Stimulated activated effector memory CD8-positive, alpha-beta T cell treated with anti-CD3 and anti-CD28 coated beads, Interleukin-12 subunit alpha, Interleukin-12 subunit beta, amount 100 ng/mL, for 72 hours (primary cell): ENCODE data around the gene ESYT3.
A peak's percentile ranks its signal among the peaks of the same experiment; 100 is the strongest.

ENCODE experiments used
- ATAC-seq: fragments of 150-1000 bp; cut with Tn5 transposase; 2 replicates; pipeline ENCODE4 v1.10.0; 2021
- DNase-seq, 2 donors: peaks; one replicate each; pipeline ENCODE4 v3.0.0; 2021 to 2022; ENCODE audit warnings: low spot score in 2 of 2
- H3K27ac Mint-ChIP-seq: one replicate; pipeline ENCODE4 v1.8.0; 2022; ENCODE audit warnings: mild to moderate bottlenecking, mixed read lengths
- H3K36me3 Mint-ChIP-seq: one replicate; pipeline ENCODE4 v1.8.0; 2022; ENCODE audit warnings: mild to moderate bottlenecking, mixed read lengths
- H3K4me1 Mint-ChIP-seq: one replicate; pipeline ENCODE4 v1.8.0; 2022; ENCODE audit warnings: mixed read lengths
- H3K4me3 Mint-ChIP-seq: one replicate; pipeline ENCODE4 v1.8.0; 2022; ENCODE audit warnings: mild to moderate bottlenecking, mixed read lengths
- H3K9me3 Mint-ChIP-seq: one replicate; pipeline ENCODE4 v1.8.0; 2022; ENCODE audit warnings: mixed read lengths

ESYT3 gene

DNA sequence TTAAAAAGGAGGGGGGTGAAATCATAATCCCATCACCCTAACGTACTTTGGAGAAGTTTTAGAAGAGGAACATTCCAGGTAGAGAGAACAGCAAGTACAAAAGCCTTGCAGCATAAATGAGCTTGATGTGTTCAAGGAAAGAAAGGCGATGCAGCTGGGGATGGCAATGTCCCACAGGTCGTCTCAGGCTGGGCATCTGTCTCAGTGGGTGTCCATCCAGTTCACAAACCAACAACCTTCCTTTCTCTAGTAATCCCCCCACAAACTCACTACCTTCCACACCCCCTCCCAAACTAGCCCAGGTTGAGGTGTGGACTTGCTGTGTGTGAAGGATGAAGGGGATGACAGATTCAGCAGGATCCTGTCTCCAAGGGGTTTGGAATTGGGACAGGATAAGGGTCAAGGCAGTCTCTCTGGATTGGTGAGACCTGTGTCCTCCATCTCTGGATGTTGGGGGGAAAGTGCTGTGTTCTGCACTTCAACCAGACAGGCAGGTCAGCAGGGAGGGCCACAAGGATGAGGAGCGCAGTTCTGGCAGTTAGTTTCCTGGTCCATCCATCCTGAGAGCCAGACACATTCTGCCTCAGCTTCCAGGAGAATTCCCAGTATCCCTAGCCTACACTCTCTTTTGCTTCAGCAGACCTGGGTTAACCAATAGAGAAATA is 1.7 kb upstream of the ESYT3 start:
- Mint-ChIP-seq H3K36me3 (no peaks in the 10 kb centered on the region), H3K4me3 (peak overlapping the region; percentile 62), H3K9me3 (no peaks in the 10 kb centered on the region), H3K4me1 (peaks cover 12% of the 10 kb centered on the region), H3K27ac (no peak overlapping the region)
- ATAC-seq (no peak), DNase-seq (no peak)

- DNase-seq, result no peak
- peaks cover 12% of the 10 kb centered on the region for H3K4me1 Mint-ChIP-seq
- no peak for ATAC-seq
- peak overlapping the region; percentile 62 for H3K4me3 Mint-ChIP-seq
- H3K27ac Mint-ChIP-seq, result no peak overlapping the region
- no peaks in the 10 kb centered on the region for H3K9me3 Mint-ChIP-seq
- no peaks in the 10 kb centered on the region for H3K36me3 Mint-ChIP-seq
Measured at GRCh38 chr3:138433892-138434275, 532 bp upstream of the ESYT3 start.

DNA sequence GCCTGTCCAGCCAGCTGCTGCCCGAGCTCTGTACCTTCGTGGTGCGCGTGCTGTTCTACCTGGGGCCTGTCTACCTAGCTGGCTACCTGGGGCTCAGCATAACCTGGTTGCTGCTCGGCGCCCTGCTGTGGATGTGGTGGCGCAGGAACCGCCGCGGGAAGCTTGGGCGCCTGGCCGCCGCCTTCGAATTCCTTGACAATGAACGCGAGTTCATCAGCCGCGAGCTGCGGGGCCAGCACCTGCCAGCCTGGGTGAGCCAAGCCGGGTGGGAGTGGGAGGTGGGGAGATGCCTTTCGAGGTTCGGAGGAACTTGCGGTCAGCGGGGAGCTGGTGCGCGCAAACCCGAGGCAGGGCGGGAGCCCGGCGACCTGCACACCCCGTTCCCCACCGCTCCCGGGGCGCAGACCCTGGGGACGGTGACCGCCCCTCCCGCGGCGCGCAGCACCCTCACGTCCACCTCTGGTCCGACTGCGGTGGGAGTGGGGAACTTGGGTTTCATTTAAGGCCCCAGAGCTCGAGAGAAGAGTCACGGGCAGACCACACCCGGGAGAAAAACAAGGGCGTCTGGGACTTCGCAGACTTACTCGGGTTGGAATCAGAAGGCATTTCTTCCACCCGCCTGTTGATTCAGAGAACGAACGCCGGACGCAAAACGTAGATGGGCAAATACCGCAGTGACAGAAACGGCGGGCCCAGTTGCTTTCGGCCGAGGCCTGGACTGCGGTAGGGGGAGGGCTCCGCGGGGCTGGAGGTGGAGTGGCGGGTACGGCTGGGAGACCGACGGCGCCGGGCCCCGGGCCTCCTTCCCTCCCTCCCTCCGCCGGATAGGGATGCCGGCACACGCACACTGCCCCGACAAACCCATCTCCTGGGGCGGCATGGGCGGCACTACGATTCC is 708 bp downstream of the ESYT3 start:
- H3K27ac Mint-ChIP-seq, result no peak overlapping the region
- peaks cover 12% of the 10 kb centered on the region for H3K4me1 Mint-ChIP-seq

DNA sequence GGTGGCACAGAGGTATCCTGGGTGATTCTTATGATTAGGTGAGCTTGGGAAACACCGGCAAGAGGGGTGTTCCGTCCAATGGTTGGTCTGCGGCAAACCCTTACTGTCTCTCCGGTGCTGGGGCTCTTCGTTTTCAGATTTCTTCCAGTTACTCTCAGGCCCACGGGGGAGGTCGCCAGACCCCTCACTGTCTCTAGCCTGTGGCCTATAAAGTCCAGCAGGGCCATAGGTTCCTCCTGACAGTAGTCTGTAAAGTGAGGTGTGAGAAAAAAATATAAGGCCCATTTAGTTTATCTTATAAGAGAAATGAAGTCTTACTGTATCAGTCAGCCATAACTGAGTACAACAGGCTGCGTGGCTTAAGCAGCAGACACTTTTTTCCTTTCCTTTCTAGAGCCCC is 1.4 kb downstream of the ESYT3 start:
- Mint-ChIP-seq H3K27ac (no peak overlapping the region), H3K4me3 (peak overlapping the region; percentile 62), H3K36me3 (no peaks in the 10 kb centered on the region), H3K4me1 (peaks cover 12% of the 10 kb centered on the region), H3K9me3 (no peaks in the 10 kb centered on the region)
- ATAC-seq (no peak), DNase-seq (no peak)

More for the DNA sequence above, 708 bp downstream of the ESYT3 start:
- peak overlapping the region; percentile 62 for H3K4me3 Mint-ChIP-seq
- ATAC-seq (no peak), DNase-seq (no peak)
- no peaks in the 10 kb centered on the region for H3K9me3 Mint-ChIP-seq
- H3K36me3 Mint-ChIP-seq, result no peaks in the 10 kb centered on the region

DNA sequence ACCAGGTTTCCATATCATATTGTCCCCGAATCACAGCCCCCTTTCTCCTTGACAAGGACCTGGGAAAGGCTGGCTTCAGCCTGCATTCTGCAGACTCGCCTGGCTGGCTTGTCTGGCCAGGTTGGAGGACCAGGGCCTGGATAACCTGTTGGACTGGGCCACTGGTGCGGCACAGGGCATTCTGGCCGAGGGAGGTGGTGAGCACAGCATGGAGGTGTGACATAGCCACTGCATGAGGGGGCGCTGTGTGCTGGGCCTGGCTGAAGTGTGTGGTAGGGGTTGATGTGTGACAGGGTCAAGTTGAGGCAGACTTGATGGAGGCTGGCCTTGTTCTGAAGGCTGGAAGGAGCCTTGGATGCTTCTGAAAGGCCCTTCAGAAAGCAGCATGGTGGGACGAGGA is 2.9 kb downstream of the ESYT3 start:
- peaks cover 12% of the 10 kb centered on the region for H3K4me1 Mint-ChIP-seq
- no peaks in the 10 kb centered on the region for H3K36me3 Mint-ChIP-seq
- H3K4me3 Mint-ChIP-seq, result no peak overlapping the region
- H3K27ac Mint-ChIP-seq, result no peak overlapping the region
- H3K9me3 Mint-ChIP-seq, result no peaks in the 10 kb centered on the region
- ATAC-seq (no peak), DNase-seq (no peak)

DNA sequence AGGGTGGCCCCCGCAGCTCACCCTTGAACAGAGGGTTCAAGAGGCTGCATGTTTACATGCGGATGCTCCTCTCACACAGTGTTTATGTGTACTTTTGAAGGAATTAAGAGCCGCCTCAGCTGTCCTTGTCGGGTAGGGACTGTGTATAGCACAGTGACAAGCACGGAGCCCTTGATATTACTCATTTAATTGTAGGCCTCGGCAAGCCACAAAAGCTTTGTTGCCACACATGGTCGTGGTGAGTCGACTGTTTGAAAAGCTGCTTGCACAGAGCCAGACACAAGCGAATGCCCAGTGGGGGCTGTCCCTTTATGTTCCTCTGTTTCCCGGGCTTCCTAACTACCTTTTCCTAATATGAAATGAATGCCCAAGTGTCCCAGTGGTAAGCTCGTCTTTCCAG is 4.5 kb downstream of the ESYT3 start:
- Mint-ChIP-seq H3K9me3 (no peaks in the 10 kb centered on the region), H3K4me1 (peaks cover 3% of the 10 kb centered on the region), H3K36me3 (no peaks in the 10 kb centered on the region), H3K4me3 (no peak overlapping the region), H3K27ac (no peak overlapping the region)
- no peak for ATAC-seq
- DNase-seq, result no peak

- H3K27ac Mint-ChIP-seq, result no peak overlapping the region
- DNase-seq (no peak), ATAC-seq (no peak)
- no peaks in the 10 kb centered on the region for H3K4me1 Mint-ChIP-seq
- no peak overlapping the region for H3K4me3 Mint-ChIP-seq
- no peaks in the 10 kb centered on the region for H3K36me3 Mint-ChIP-seq
- H3K9me3 Mint-ChIP-seq, result no peaks in the 10 kb centered on the region
Measured at GRCh38 chr3:138439646-138440045, 5.2 kb downstream of the ESYT3 start.

- no peaks in the 10 kb centered on the region for H3K36me3 Mint-ChIP-seq
- DNase-seq (no peak), ATAC-seq (no peak)
- H3K27ac Mint-ChIP-seq, result no peak overlapping the region
- H3K4me1 Mint-ChIP-seq, result no peaks in the 10 kb centered on the region
- no peaks in the 10 kb centered on the region for H3K9me3 Mint-ChIP-seq
- H3K4me3 Mint-ChIP-seq, result no peak overlapping the region
Measured at GRCh38 chr3:138440121-138440521, 5.7 kb downstream of the ESYT3 start.

DNA sequence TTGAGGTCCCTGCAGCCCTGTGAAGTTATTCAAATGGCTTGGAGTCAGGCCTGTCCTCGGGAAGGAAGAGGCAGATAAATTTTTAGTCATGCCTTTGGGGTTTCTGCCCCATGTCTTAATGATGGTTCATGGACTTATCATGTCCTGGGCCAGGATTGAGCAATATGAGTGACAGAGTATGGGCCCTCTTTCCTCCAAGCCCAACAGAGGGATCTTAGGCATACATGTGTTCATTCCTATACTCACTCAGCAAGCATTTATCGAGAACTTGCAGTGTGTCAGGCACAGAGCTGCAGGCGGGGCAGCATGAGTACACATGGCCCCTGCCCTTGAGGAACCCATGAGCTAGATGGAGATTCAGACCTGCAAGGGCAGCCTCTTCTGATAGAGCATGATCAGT is 6.2 kb downstream of the ESYT3 start:
- Mint-ChIP-seq H3K4me3 (no peak overlapping the region), H3K27ac (no peak overlapping the region), H3K36me3 (no peaks in the 10 kb centered on the region), H3K4me1 (no peaks in the 10 kb centered on the region), H3K9me3 (no peaks in the 10 kb centered on the region)
- ATAC-seq (no peak), DNase-seq (no peak)

DNA sequence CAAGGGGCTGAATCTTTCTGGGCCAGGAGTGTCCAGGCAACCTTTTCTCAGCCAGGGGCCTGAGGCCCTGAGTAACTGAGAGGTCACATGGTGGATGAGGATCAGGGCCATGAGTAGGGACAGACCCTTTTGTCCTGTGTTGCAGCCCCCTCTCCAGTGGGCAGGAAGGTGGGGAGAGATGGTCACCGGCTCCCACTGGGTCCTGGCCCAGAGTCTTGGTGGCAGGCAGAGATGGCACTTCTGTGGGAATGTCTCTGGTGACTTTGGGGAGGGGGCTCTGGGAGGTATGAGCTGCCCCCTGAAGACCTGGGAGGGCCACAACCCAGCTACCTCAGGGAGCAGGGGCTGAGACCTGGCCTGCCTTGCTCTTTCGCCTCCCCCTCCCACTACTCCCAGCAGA is 6.8 kb downstream of the ESYT3 start:
- Mint-ChIP-seq H3K9me3 (no peaks in the 10 kb centered on the region), H3K4me1 (no peaks in the 10 kb centered on the region), H3K27ac (no peak overlapping the region), H3K4me3 (no peak overlapping the region), H3K36me3 (no peaks in the 10 kb centered on the region)
- ATAC-seq, result no peak
- no peak for DNase-seq

DNA sequence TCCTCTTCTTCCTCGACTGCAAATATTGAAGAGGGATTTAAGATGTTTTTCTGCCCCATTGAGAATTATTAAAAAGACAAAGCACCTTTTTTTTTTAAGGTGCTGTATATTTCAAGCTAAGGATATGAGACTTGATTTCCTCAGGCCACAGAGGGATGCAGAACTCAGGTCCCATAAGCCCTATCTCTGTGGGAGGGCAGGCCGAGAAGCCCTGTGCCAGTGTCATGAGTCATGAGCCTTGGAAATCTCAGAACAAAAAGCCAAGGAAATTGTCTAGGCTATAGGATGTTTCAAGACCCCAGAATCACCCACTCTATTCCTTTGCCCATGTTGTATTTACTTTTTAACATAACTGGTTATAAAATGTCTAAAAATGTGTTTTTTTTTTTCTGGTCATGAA is 7.3 kb downstream of the ESYT3 start:
- Mint-ChIP-seq H3K27ac (no peak overlapping the region), H3K4me1 (no peaks in the 10 kb centered on the region), H3K36me3 (no peaks in the 10 kb centered on the region), H3K9me3 (no peaks in the 10 kb centered on the region), H3K4me3 (no peak overlapping the region)
- DNase-seq, result no peak
- no peak for ATAC-seq

GRCh38 chr3:138442433-138442832 is 8.0 kb downstream of the ESYT3 start:
- ATAC-seq (no peak), DNase-seq (no peak)
- Mint-ChIP-seq H3K27ac (no peak overlapping the region), H3K4me1 (no peaks in the 10 kb centered on the region), H3K36me3 (no peaks in the 10 kb centered on the region), H3K9me3 (no peaks in the 10 kb centered on the region), H3K4me3 (no peak overlapping the region)

GRCh38 chr3:138443091-138443490 is 8.7 kb downstream of the ESYT3 start:
- Mint-ChIP-seq H3K36me3 (no peaks in the 10 kb centered on the region), H3K4me1 (no peaks in the 10 kb centered on the region), H3K27ac (no peak overlapping the region), H3K9me3 (no peaks in the 10 kb centered on the region), H3K4me3 (no peak overlapping the region)
- DNase-seq, result no peak
- ATAC-seq, result no peak

DNA sequence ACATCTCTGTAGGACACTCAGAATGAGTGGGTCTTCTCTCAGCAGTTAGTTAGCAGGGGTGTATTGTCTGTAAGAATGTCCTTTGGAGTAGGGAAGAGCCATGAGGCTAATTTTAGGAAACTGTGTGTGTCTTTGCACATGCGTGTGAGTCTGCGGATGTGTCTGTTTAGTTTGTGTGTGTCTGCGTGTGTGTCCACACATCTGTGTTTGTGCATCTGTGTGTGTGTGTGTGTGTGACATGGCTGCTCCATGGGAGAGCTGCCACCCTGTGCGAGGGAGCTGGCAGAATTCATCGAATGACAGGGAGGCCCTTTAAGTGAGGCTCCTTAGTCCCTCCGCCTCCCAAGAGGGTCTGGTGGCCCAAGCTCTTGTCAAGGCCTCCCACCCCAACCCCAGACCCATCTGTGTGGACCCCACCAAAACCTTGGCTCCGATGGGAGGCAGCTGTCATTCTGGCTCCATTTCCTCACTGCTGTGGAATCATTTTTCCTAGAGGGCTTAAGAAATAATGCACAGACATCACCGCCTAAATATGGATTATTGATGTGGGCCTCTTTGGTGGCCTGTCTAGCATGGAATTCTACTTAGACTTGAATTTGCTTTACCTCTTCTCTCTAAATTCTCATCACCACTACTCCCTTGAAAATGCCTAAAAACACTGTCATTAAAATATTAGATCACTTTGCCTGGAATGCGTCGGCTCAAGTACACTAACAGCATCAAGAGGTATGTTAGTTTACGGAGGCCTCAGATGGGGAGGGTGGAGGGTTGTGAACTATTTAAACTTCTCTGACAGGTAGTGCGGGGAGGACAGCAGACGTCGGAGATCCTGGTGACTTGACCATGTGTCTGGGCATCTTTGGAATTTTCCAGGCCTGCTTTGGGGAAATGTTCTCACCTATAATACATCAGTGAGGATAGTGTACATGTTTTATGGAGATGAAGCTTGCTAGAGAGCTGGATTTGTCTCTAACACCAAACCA is 9.4 kb downstream of the ESYT3 start:
- Mint-ChIP-seq H3K4me1 (no peaks in the 10 kb centered on the region), H3K9me3 (no peaks in the 10 kb centered on the region), H3K4me3 (no peak overlapping the region), H3K27ac (no peak overlapping the region), H3K36me3 (no peaks in the 10 kb centered on the region)
- ATAC-seq (no peak), DNase-seq (no peak)

GRCh38 chr3:138445236-138445635 is 10.8 kb downstream of the ESYT3 start:
- ATAC-seq (no peak), DNase-seq (no peak)
- Mint-ChIP-seq H3K36me3 (no peaks in the 10 kb centered on the region), H3K4me1 (no peaks in the 10 kb centered on the region), H3K27ac (no peak overlapping the region), H3K9me3 (no peaks in the 10 kb centered on the region), H3K4me3 (no peak overlapping the region)
